Upper lobe of left lung (tissue), 4 donors: Measurements from ENCODE around the gene EHF.

Source experiments
- EP300 ChIP-seq, 4 donors: sonication (generic); formaldehyde crosslinking; IDR thresholded peaks; one replicate each; pipeline ENCODE4 v1.5.1; 2017; ENCODE audit warnings: antibody characterized with exemption in 4 of 4, control low read depth in 2 of 4
- POLR2A ChIP-seq, 4 donors: fragments of 450-650 bp; IDR thresholded peaks; one replicate each; pipeline ENCODE4 v1.5.1; 2016 to 2017; ENCODE audit warnings: antibody characterized with exemption in 4 of 4, mild to moderate bottlenecking in 2 of 4
- POLR2AphosphoS5 ChIP-seq, 2 donors: sonication (generic); formaldehyde crosslinking; IDR thresholded peaks; one replicate each; pipeline ENCODE4 v1.5.1; 2017; ENCODE audit warnings: antibody characterized with exemption in 2 of 2
- TF ChIP-seq, protein P1 (sequence below), 6 experiments: fragments of 450-650 bp in 4 of 6; fragments of 200-600 bp in 2 of 6; sonication (generic) in 2 of 6; IDR thresholded peaks; one replicate each; pipeline ENCODE4 v1.5.1; 2016 to 2019; ENCODE audit warnings: antibody characterized with exemption in 6 of 6

DNA sequence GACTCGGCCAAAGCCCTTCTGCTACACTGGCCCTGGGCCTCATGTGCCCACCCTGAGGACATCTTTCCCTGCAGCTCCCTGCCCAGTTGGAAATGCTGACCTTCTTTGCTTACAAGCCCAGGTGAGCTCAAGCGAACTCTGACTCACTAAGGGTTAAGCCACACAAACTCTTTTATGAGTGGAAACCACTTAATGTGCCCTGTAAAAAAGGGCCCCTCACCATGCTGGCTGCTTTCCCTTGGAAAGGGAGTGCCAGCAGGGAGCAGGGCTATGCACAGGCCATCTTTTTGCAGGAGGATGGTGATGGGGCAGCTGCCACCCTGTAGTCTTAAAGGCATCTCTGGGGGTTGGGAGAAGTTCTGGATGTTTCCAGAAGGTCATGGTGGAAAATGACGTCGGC lies 18.7 kb downstream of the EHF start:
- TF ChIP-seq POLR2A (IDR thresholded peaks at IDR 0.05) (no peak), EP300 (IDR thresholded peaks at IDR 0.05) (no peak), POLR2AphosphoS5 (IDR thresholded peaks at IDR 0.05) (no peak)
- TF ChIP-seq, protein P1, sequence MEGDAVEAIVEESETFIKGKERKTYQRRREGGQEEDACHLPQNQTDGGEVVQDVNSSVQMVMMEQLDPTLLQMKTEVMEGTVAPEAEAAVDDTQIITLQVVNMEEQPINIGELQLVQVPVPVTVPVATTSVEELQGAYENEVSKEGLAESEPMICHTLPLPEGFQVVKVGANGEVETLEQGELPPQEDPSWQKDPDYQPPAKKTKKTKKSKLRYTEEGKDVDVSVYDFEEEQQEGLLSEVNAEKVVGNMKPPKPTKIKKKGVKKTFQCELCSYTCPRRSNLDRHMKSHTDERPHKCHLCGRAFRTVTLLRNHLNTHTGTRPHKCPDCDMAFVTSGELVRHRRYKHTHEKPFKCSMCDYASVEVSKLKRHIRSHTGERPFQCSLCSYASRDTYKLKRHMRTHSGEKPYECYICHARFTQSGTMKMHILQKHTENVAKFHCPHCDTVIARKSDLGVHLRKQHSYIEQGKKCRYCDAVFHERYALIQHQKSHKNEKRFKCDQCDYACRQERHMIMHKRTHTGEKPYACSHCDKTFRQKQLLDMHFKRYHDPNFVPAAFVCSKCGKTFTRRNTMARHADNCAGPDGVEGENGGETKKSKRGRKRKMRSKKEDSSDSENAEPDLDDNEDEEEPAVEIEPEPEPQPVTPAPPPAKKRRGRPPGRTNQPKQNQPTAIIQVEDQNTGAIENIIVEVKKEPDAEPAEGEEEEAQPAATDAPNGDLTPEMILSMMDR (IDR thresholded peaks at IDR 0.05): no peak
